Calu3 (cell line): ENCODE measurements around the gene TMEM198. TPM values are rescaled to one million over a fixed set of nuclear protein-coding genes. Genes with fewer than 3 reads are reported as not detected.

Source experiments
- BruUV-seq: library from RNA; stranded (reverse); fragments of 400-500 nt; replicated peaks from 2 replicates; lab custom pipeline; 2021; lab: Mats Ljungman, UMichigan
- CTCF ChIA-PET: fragments of 300-600 bp; sonication (Branson Sonifier 250); formaldehyde crosslinking; loops from one replicate; lab custom pipeline; 2022; ENCODE audit warnings: antibody characterized with exemption; lab: Charles Lee
- DNase-seq: peaks from one replicate; pipeline ENCODE4 v3.0.0; 2022
- H3K27ac Mint-ChIP-seq: one replicate; pipeline ENCODE4 v1.8.0; 2022; ENCODE audit warnings: mixed read lengths; ENCODE audit not compliant: unreplicated experiment
- H3K27me3 Mint-ChIP-seq: one replicate; pipeline ENCODE4 v1.8.0; 2022; ENCODE audit warnings: mixed read lengths; ENCODE audit not compliant: unreplicated experiment
- H3K36me3 Mint-ChIP-seq: one replicate; pipeline ENCODE4 v1.8.0; 2022; ENCODE audit warnings: mild to moderate bottlenecking, moderate library complexity, mixed read lengths; ENCODE audit not compliant: insufficient read depth, unreplicated experiment
- H3K4me1 Mint-ChIP-seq: one replicate; pipeline ENCODE4 v1.8.0; 2022; ENCODE audit warnings: mild to moderate bottlenecking, low read depth, mixed read lengths; ENCODE audit not compliant: unreplicated experiment
- H3K4me3 Mint-ChIP-seq: one replicate; pipeline ENCODE4 v1.8.0; 2022; ENCODE audit warnings: mild to moderate bottlenecking, low read depth, moderate library complexity, mixed read lengths; ENCODE audit not compliant: unreplicated experiment
- H3K9me3 Mint-ChIP-seq: one replicate; pipeline ENCODE4 v1.8.0; 2022; ENCODE audit warnings: low read depth, mixed read lengths; ENCODE audit not compliant: unreplicated experiment
- intact Hi-C: fragments of 100-400 bp; cut with micrococcal nuclease; formaldehyde crosslinking; loops from one replicate; pipeline ENCODE4 v1.10.0; 2022; ENCODE audit not compliant: unreplicated experiment
- total RNA-seq: library from RNA; stranded (reverse); gene quantifications from 2 replicates; pipeline ENCODE4 v1.2.3, GENCODE V29; 2022
- TF ChIP-seq, protein P1 (sequence below): fragments of 200-600 bp; IDR thresholded peaks from one replicate; pipeline ENCODE4 v1.8.0; 2022; ENCODE audit warnings: antibody characterized with exemption; ENCODE audit not compliant: unreplicated experiment

The TMEM198 gene
- total RNA-seq, 1 experiment from 2014 or later = 5.9 TPM

DNA sequence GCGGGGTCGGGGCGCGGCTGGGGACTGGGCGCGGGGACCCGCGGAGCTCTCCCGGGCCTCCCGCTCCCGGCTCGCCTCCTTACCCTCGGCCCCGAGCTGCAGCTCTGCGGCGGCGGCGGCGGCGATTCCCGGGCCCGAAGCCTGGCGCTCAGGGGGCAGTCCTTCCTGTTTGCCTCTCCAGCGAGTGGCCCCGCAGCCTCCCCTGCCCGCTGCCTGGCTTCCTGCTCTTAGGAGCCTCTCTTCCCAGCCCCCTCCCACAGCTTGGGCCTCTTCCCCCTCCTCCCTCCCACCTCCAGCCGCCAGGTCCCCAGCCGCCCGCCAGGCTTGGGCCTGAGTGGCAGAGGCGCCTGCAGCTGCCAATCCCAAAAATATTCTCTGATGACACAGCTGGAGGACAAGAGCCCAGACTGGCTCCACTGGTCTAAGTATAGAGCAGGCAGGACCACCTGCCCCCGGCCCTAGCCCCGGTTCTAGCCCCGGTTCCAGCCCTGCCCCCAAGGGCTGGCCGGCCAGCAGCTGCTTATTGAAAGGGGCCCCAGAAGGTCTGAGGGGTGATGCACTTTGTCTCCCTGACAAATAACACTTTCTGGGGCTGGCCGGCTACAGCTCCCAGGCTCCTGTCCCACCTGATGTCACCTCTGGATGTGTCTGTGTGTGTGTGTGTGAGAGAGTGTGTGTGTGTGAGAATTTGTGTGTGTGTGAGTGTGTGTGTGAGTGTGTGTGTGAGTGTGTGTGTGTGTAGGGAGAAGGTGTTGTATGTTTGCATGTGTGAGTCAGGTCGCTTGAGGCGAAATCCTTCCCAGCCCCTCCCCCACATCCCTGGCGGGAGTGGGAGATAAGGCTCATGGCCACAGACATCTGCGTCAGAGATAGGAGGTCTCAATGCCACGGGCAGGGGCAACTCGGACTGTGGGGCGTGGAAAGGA is 27.7 kb downstream of the TMEM198 start, which contains the start of gene OBSL1:
OBSL1 (minus strand) TSS at position 229 of the 926 bp plus-strand sequence. CDS start 307 bp downstream, outside the sequence.
- DNase-seq = peak; percentile 79
- TF ChIP-seq, protein P1, sequence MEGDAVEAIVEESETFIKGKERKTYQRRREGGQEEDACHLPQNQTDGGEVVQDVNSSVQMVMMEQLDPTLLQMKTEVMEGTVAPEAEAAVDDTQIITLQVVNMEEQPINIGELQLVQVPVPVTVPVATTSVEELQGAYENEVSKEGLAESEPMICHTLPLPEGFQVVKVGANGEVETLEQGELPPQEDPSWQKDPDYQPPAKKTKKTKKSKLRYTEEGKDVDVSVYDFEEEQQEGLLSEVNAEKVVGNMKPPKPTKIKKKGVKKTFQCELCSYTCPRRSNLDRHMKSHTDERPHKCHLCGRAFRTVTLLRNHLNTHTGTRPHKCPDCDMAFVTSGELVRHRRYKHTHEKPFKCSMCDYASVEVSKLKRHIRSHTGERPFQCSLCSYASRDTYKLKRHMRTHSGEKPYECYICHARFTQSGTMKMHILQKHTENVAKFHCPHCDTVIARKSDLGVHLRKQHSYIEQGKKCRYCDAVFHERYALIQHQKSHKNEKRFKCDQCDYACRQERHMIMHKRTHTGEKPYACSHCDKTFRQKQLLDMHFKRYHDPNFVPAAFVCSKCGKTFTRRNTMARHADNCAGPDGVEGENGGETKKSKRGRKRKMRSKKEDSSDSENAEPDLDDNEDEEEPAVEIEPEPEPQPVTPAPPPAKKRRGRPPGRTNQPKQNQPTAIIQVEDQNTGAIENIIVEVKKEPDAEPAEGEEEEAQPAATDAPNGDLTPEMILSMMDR = no peak
- intact Hi-C loops = no loop called here

DNA sequence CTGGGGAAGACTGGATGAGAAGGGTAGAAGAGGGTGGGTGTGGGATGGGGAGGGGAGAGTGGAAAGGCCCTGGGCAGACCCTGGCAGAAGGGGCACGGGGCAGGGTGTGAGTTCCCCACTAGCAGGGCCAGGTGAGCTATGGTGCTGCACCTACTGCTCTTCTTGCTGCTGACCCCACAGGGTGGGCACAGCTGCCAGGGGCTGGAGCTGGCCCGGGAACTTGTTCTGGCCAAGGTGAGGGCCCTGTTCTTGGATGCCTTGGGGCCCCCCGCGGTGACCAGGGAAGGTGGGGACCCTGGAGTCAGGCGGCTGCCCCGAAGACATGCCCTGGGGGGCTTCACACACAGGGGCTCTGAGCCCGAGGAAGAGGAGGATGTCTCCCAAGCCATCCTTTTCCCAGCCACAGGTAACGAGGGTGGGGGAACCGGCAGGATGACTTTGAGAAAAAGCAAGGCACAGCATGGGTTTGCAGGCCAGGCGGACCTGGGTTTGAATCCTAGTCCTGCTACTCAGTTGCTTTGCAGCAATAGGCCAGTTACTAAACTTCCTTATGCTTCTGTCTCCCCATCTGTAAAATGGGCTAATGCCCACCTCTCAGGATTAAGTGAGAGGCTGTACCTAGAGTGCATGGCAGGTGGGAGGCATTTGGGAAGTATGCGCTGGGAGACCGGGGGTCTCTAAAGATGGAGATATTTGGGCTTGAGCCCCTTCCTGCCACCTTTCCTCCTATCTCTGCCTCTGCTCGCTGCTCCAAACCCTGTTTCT is 28.6 kb downstream of the TMEM198 start, which contains the start of gene INHA:
INHA (plus strand) TSS at position 74 of the 765 bp plus-strand sequence; CDS start at position 139, 65 bp downstream.
- TF ChIP-seq, protein P1 = no peak
- Mint-ChIP-seq H3K9me3 (no peaks in the 10 kb centered on the region), H3K27me3 (peaks cover 8% of the 10 kb centered on the region), H3K4me1 (peaks cover 19% of the 10 kb centered on the region), H3K4me3 (peak within 1 kb of the TSS; percentile 51), H3K27ac (peak within 1 kb of the TSS; percentile 16), H3K36me3 (peaks cover 45% of the 10 kb centered on the region)
- BruUV-seq = no TSS peak
- no peak for DNase-seq
- CTCF ChIA-PET = no interaction called here
- intact Hi-C loops = no loop called here

More for the DNA sequence above, 27.7 kb downstream of the TMEM198 start, which contains the start of gene OBSL1:
- Mint-ChIP-seq H3K4me3 (peak within 1 kb of the TSS; percentile 51), H3K9me3 (no peaks in the 10 kb centered on the region), H3K27me3 (peaks cover 8% of the 10 kb centered on the region), H3K4me1 (peaks cover 11% of the 10 kb centered on the region), H3K36me3 (peaks cover 37% of the 10 kb centered on the region), H3K27ac (peak within 1 kb of the TSS; percentile 16)
- BruUV-seq = no TSS peak
- CTCF ChIA-PET = interaction anchor here (0.8 to 1.5 kb wide), 4 partner anchors 11 to 30 kb away, joined by 3 to 6 read pairs (median 4); no protein-coding TSS in a partner anchor

DNA sequence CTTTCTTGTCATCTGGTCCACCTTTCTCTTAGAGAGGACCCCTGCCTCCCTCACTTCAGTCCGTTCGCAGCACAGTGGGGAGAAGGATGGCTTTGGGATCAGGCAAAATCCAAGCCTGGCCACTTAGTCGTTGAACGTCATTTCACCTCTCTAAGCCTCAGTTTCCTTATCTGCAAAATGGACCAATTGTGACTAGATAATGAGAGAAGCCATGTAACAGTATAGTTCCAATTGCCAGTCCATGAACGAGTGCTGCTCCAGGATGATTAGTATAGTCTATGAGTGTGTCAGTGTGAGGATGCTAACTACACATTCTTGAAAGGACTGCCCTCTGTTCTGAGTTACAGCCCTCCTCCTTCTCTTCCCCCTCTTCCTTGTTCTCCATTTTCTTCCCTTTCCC is 29.3 kb downstream of the TMEM198 start:
- no peak overlapping the region for H3K27ac Mint-ChIP-seq
- peaks cover 41% of the 10 kb centered on the region for H3K36me3 Mint-ChIP-seq
- H3K9me3 Mint-ChIP-seq = no peaks in the 10 kb centered on the region
- TF ChIP-seq, protein P1 = no peak
- BruUV-seq = no TSS peak
- peaks cover 8% of the 10 kb centered on the region for H3K27me3 Mint-ChIP-seq
- CTCF ChIA-PET = no interaction called here
- DNase-seq = no peak
- H3K4me3 Mint-ChIP-seq = no peak overlapping the region
- H3K4me1 Mint-ChIP-seq = peaks cover 21% of the 10 kb centered on the region
- intact Hi-C loops = no loop called here
